ENCODE data around the gene TMEM131. TPM values are rescaled to one million over a fixed set of nuclear protein-coding genes. Genes with fewer than 3 reads are reported as not detected.

Gene TMEM131
- total and polyA plus RNA-seq, 10 of the 15 experiments (the other 5 are each of a cell fraction or from before 2014, with no cell fraction given): 6.0 to 48.2 (median 23.2) TPM

- Histone ChIP-seq H3K9me3 (replicated peaks; ENCODE audit: control insufficient read depth, insufficient read depth, low read length) (peaks cover 26% of the 10 kb centered on the region), H3K27me3 (replicated peaks in 1 of 2; ENCODE audit: control insufficient read depth in 2 of 2, insufficient read depth in 2 of 2, low read length in 1 of 2) (no peaks in the 10 kb centered on the region), H4K20me1 (ENCODE audit: control insufficient read depth, insufficient read depth) (no peaks in the 10 kb centered on the region), H3K36me3 (ENCODE audit: control insufficient read depth in 2 of 2, insufficient read depth in 2 of 2, low read length in 1 of 2) (peaks cover 2 to 11% of the 10 kb centered on the region in 2 experiments; a peak in 3 of 4 replicates), H3K4me1 (ENCODE audit: control insufficient read depth, insufficient read depth, low read length) (no peaks in the 10 kb centered on the region), H2AFZ (ENCODE audit: control insufficient read depth, low read depth, low read length) (no peak overlapping the region), H3K9ac (ENCODE audit: control insufficient read depth, insufficient read depth, low read length) (no peak overlapping the region), H3K4me3 (no peak overlapping the region), H3K4me2 (ENCODE audit: control insufficient read depth, insufficient read depth) (no peak overlapping the region), H3K27ac (ENCODE audit: control insufficient read depth, insufficient read depth) (no peak overlapping the region), H3K79me2 (ENCODE audit: control insufficient read depth, insufficient read depth, low read length) (peaks cover 45% of the 10 kb centered on the region)
- DNase-seq (ENCODE audit: low read depth, low spot score) (no peak), FAIRE-seq (no peak), ATAC-seq (no peak)
- ChIA-PET RAD21 (ENCODE audit: unreplicated experiment) (no interaction called here), POLR2A (interaction anchor here (1.3 kb wide), 1 partner anchor 20 kb away, joined by 4 read pairs; no protein-coding TSS in a partner anchor), SMC1A (ENCODE audit: uncharacterized antibody, unreplicated experiment) (interaction anchor here (0.6 to 2.4 kb wide), 7 partner anchors 12 to 52 kb away, joined by 3 to 7 read pairs (median 3); no protein-coding TSS in a partner anchor), CTCF (interaction anchor here (1.1 kb wide), 1 partner anchor 25 kb away, joined by 5 read pairs; no protein-coding TSS in a partner anchor)
- BruUV-seq (replicated peaks): no TSS peak
- WGBS (ENCODE audit: insufficient coverage, insufficient replicate concordance, low lambda C conversion rate, missing lambda C conversion rate): 89% methylated on average over 6 of the region's 6 CpGs
- in situ Hi-C loops (cut with MboI): no loop called here
- TF ChIP-seq NRF1 (conservative IDR thresholded peaks at IDR 0.05; ENCODE audit: low read depth, low read length) (no peak), ATF2 (IDR thresholded peaks at IDR 0.05; ENCODE audit: low read length) (no peak), BRCA1 (IDR thresholded peaks at IDR 0.05; ENCODE audit: low read depth, low read length) (no peak), ELK1 (IDR thresholded peaks at IDR 0.05; ENCODE audit: low read depth, low read length) (no peak), WRNIP1 (IDR thresholded peaks at IDR 0.05; ENCODE audit: borderline replicate concordance, low read depth, low read length) (no peak), SREBF2 (IDR thresholded peaks at IDR 0.05; ENCODE audit: low read length) (no peak), REST (IDR thresholded peaks at IDR 0.05; ENCODE audit: low read depth, low read length) (no peak), USF2 (IDR thresholded peaks at IDR 0.05; ENCODE audit: borderline replicate concordance, low read depth, low read length) (no peak), ZZZ3 (IDR thresholded peaks at IDR 0.05; ENCODE audit: control insufficient read depth, insufficient read length, low read depth) (no peak), ZNF592 (IDR thresholded peaks at IDR 0.05) (no peak), JUND (IDR thresholded peaks at IDR 0.05; ENCODE audit: low read depth, low read length) (no peak), KAT2A (conservative IDR thresholded peaks at IDR 0.05; ENCODE audit: control insufficient read depth, low read depth, low read length) (no peak)
- intact Hi-C loops (cut with micrococcal nuclease; ENCODE audit: unreplicated experiment): no loop called here
Observed at GRCh38 chr2:97983134-97983533, 12.6 kb downstream of the TMEM131 start.

Measured in GM12878 (cell line).